Activated CD4-positive, alpha-beta T cell treated with anti-CD3 and anti-CD28 coated beads for 24 hours (primary cell): ENCODE measurements around the gene ADAD2.

Experiments used
- DNase-seq, 2 donors: peaks; one replicate each; pipeline ENCODE4 v3.0.0-alpha.2; 2020; ENCODE audit warnings: low read depth in 2 of 2

ADAD2 gene

GRCh38 chr16:84223456-84223855 is 32.5 kb downstream of the ADAD2 start:
- DNase-seq = no peak

DNA sequence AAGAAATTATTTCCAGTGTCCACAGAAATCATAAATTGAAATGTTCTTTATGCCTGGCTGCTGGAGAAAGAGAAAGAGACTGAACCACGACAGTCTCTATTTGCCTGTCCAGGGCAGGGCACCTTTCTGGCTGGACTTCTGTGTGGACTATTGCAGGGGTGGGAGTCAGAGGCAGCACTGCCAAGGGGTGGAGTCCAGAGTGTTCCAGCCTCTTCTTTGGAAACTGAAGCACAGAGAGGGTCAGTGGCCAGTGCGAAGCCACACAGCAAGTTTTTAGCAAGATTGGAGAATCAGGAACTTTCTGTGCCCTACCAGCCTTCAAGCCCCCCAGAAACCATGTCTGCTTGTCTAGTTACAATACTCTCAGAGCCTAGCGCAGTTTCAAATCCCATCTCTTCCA is 33.6 kb downstream of the ADAD2 start:
- DNase-seq = no peak

- DNase-seq = no peak
Observed at GRCh38 chr16:84225126-84225525, 34.2 kb downstream of the ADAD2 start.

DNA sequence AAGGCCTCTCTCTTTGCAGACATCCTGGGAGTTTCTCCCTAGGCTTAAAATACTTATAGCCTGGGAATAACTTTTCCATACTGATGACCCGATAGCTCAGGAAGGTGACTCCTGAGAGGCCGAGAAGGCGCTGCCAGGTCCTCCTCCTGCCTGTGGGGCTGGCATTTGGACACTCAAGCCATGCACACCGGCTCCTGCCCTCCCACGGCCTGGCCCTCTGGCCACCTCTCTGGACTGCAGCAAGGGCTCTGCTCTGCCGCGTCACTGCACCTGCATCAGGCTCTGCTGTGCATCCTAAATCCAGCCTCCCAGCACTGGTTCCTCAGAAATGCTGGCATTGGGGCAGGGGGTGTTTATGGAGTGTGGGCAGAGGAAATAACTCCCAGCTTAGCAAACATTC is 34.6 kb downstream of the ADAD2 start:
- no peak for DNase-seq

- no peak for DNase-seq
Observed at GRCh38 chr16:84226026-84226425, 35.1 kb downstream of the ADAD2 start.

DNA sequence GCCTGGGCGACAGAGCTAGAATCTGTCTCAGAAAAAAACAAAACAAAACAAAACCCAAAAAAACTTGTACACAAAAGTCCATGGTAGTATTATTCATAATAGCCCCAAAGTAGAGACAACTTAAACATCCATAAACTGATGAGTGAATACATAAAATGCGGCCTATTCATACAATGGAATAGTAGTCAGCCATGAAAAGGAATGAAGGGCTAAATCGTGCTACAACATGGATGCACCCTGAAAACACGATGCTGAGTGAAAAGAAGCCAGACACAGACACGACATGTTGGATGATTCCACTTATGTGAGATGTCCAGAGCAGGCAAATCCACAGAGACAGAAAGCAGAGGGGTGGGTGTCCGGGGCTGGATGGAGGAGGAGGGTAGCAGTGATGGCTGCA is 36.6 kb downstream of the ADAD2 start:
- no peak for DNase-seq

DNA sequence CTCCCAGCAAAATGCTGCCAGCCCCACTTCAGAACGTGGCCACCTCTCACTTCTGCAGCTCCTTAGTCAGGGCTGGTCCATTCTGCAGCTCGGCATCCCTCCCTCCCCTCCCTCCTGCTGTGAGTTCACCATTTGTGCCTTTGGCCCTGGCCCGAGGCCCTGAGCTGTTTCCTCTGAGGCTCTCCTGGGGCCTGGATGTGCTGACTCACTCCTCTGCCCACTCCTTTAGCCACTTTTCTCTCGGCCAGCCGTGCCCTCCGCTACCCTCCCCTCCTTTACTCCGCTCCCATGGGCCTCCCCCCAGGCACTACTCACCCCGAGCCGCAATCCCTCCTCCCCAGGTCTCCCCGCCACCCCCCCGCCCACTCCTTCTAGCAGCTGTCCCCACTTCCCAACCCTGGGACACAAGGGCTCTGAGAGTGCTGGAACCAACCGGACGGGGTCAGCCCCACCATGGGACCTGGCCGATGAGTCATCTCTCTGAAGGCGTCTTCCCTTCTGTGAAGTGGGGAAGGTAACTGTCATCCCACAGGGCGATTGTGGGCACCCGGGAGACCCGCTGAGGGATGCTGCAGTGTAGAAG is 37.4 kb downstream of the ADAD2 start:
- DNase-seq = no peak

- no peak for DNase-seq
Observed at GRCh38 chr16:84229471-84229870, 38.5 kb downstream of the ADAD2 start.

DNA sequence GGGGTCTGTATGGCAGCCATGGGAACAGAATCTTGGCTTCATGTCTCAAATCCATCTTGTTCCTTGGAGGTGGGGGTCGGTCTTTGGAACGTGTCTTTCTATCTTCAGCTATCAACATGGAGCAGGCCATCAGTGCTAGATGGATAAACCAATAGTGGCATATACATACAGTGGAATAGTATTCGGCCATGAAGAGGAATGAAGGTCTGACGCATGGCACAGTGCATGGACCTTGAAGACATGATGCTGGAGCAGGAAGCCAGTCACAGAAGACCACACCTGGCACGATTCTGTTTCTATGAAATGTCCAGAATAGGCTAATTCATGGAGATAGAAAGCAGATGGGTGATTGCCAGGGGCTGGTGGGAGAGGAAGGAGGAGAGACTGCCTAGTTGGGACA is 41.1 kb downstream of the ADAD2 start:
- no peak for DNase-seq

DNA sequence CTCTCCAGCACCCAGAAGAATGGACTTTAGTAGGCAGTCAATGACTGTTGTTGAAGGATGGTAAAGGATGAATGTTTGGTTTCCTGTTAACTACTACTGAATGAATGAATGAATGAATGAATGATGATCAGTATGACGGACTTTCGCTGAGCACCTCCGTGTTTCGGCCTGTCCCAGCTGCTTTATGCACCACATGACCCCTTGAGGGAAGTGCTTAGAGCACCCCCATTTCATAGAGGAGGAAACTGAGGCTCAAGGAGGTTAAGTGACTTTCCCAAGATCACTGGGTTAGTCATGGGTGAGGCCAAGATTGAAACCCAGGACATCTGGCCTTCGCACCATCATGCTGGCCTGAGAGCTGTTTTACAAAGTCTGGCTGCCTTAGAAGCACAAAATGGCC is 42.0 kb downstream of the ADAD2 start:
- no peak for DNase-seq

- no peak for DNase-seq
Observed at GRCh38 chr16:84233748-84234147, 42.8 kb downstream of the ADAD2 start.

DNA sequence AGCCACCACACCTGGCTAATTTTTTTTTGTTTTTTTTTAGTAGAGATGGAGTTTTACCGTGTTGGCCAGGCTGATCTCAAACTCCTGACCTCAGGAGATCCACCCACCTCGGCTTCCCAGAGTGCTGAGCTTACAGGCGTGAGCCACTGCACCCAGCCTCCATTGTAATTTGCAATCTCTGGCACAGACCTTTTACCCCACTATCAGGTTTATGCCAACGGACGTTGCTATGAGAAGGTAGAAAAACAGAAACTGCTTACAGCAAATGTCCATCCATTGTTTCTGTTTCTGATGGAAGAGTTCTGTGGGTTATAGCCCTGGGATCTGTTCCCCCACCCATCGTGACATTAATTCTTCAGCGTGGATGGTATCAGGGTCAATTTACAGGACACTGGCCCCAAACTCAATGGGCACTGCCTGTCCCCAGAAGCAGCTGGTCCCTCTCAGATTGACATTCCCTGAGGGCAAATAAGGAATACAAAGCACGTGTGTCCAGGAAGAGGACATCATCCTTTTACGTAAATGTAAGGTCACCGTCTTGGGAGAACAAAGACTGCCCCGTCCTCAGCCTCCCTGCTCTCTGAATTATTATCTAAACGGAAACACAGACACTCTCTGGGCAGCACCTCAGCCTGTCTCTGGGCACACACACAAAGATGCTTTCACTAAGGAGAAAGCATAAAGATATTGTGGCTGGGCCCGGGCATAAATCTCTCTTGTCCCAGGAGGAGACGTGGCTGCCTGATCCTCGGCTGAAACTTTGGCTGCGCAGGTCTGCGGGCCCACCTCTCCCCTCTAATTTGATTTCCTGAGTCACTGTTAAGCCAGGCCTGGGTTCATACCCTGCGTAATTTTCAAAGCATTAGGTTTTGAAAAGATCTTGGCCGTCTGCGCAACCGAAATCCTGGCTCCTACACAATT is 43.6 kb downstream of the ADAD2 start:
- no peak for DNase-seq

GRCh38 chr16:84236671-84237070 is 45.7 kb downstream of the ADAD2 start:
- DNase-seq = no peak

DNA sequence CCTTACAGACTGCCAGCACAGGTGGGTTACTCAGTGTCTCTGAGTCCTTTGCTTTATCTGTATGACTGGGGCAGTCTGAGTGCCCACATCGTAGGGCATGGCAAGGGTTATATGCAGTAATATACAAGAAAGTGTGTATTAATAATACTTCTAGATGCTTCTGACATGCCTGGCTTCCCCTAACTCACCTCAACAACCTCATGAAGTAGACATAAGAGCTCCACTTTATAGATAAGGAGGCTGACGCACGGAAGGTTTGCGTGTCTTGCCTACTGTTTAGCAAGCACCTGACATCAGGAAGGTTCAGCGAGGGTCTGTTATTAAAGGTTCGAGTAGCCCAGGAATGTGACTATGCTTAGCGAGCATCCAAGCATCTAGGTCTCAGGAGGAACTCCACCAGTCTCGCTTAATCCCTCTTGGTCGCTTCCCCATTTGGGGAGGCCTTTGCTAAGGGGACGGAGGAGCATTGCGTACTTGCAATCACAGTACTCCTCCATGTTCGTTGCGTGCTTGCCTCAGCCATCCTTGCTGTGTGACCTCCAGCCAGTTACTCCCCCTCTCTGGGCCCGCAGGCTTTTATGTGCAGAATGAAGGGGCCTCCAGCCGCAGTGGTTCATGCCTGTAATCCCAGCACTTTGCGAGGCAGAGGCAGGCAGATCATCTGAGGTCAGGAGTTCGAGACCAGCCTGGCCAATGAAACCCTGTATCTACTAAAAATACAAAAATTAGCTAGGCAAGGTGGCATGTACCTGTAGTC is 47.2 kb downstream of the ADAD2 start:
- DNase-seq = no peak

DNA sequence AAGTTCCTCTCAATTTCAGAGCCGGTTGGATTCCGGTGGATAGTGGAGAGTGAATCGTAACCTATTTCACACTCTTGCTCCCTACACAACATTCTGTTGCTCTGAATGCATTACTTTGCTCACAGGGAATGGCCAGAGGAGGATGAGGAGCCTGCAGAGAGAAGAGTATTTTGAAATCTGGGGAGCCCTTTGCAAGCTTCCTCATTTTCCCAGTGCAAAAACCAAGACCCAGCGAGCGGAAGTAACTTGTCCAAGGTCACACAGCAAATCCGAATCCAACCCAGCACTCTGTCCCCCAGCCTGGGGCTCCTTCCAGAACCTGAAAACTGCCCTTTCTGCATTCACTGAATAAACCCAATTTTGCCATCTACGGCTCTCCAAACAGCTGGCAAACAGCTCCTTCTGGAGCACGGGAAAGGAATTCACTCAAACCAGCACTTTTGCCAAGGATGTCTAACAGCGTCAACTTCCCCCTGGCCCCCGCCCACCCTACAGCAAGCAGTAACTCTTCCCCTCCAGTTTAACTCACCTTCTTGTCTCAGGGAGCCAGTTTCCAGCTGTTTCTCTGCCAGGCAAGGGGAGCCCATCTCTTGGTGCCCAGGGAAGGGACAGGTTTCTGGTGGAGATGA is 48.3 kb downstream of the ADAD2 start:
- DNase-seq = no peak

- no peak for DNase-seq
Observed at GRCh38 chr16:84239909-84240308, 49.0 kb downstream of the ADAD2 start, which contains the start of gene KCNG4. Gene KCNG4 (minus strand): TSS chr16:84240012. CDS start chr16:84237485, 2,527 bp downstream.

DNA sequence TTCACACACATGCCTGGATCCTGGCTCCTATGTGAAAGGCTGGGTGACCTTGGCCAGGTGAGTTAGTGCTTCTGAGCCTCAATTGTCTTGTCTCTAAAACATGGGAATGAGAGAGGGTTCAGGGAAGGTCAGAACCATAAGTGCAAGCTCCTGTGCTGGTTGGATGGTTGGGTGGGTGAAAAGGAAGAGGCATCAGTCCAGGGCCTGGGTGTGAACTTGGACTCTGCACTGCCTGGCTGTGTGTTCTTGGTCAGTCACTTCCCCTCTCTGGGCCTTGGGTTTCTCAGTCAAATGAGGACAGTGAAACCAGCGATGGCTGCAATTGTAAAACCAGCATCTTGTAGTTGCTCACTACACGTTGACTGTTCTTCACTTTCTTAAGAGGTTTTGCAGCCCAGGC is 49.5 kb downstream of the ADAD2 start:
- DNase-seq = no peak

GRCh38 chr16:84241778-84242177 is 50.8 kb downstream of the ADAD2 start:
- DNase-seq = no peak

GRCh38 chr16:84242839-84243238 is 51.9 kb downstream of the ADAD2 start:
- DNase-seq = no peak

DNA sequence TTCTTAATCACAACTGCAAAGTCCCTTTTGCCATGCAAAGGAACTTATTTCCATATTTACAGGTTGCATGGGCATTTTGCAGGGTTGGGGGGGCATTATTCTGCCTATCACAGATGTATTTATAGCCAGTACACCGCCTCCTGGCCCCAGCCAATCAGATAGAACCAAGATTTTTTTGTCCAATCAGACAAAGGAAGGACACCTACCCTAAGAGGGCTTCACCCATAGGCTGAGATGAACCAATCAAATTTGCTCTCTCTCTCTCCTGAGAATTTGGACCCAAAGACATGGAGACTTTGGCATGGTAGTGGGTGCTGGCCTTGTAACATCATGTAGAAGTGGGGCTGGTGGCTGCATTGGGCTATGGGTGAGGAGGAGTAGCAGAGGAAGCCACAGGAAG is 52.8 kb downstream of the ADAD2 start:
- no peak for DNase-seq

GRCh38 chr16:84244728-84245127 is 53.8 kb downstream of the ADAD2 start:
- DNase-seq = no peak
